DLD1 (cell line): Measurements from ENCODE around the gene ATXN3L.

Source experiments
- in situ Hi-C: cut with HindIII; loops from 2 replicates; pipeline ENCODE4 v1.10.0; 2017; ENCODE audit warnings: low sequenced_read_pairs

The ATXN3L gene

DNA sequence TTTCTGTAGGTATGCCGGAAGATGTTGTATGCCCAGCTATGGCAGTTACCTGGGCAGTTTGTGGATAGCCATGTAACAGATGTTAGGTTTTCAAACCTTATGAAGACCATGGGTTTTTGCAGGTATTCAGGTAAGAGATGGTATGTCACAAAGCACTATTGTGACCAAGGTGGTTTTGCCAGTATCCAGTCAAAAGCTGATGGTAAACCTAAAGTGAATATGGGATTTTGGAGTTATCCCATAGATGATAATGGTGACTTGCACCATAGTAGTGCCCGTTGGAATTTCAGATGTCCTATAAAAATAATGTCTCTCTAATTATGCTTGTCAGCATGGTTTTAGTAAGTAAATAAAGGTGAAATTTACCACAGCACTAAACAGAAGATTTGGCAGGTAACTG lies at the start of gene ATXN3L:
TSS of gene ATXN3L (minus strand) at position 101 of the 400 bp plus-strand sequence. CDS start 119 bp downstream, outside the sequence.
- in situ Hi-C loops, result no loop called here

DNA sequence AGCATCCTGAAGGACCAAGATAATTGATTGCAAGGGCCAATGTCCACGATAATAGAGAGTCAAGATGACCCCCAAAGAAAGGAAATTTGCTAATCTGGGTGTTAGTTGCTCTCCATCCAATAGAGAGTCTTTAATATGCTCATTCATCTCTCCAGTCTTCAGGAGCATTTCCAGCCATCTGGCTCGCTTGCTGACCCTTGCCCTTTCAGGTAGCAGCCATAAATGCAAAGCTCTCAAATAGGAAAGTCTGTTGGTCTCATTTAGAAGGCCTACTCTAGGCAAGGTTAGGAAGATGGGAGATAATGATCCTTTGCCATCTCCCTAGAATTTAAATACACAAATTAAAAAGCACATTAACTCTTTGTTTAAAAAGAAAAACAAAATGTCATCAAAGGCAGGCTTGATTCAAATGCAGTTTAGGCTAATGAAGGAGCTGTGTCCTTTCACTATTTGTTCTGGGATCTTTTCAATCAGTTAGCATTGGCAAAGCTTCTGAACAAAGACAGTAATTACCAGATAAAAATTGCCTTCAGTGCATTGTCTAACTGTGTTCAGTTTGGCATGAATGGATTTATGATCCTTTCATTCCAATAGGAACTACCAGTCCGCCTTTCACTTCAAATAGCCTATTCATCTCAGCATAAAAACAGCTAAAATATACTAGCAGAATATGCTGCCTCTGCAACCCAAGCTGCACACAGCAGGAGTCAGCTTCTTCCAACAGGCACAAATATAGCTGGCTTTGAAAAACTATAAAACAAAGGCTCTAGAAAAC lies 49.6 kb upstream of the ATXN3L start:
- in situ Hi-C loops, result no loop called here

DNA sequence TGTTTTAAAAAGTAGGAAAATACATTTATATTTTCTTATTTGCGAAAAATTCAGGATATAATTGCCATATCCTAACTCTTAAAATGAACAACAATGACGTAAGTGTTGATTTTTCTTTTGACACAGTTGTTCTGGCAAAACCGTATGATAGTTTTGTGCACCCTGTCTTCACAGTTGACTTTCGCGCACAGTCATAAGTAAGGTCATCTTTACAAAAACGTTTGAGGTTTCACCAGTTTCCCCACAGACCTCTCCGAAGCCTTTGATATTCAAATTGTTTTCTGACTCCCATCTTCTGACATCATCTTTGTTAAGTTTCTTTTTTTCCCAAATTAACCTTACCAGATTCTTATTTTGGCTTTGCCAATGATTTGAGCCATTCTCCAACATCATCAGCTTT lies 48.1 kb upstream of the ATXN3L start:
- in situ Hi-C loops, result no loop called here

DNA sequence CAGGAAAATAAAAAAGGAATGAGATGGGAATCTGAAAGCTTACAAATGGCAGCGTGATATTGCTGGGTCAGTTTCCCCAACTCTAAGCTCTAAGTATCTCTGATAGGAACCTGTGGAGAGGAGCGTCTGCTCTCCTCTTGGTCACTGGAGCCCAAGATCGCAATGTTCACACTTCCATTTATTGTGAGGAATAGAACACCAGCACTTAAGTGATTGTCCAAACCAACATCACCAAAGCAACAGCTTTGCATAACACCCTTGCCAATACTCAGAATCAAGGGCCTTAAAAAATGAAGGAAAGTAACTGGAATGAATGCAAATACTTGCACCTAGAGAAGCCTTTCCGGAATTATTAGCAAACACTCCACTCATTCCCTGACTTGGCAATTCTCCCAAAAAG lies 46.8 kb upstream of the ATXN3L start:
- in situ Hi-C loops, result no loop called here

DNA sequence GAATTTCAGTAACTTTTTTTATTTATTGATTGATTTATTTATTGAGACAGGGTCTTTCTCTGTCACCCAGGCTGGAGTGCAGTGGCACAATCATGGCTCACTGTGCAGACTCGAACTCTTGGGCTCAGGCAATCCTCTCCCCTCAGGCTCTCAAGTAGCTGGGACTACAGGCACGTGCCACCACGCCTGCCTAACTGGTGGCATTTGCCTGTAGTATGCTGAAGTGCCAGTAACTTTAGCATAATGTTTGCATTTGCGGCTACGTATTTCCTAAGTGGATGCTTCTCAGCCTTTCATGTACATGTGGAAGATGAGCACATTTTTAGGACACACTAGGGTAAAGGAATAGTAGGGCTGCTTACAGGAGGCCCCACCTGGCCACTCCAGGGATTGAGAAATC lies 45.3 kb upstream of the ATXN3L start:
- in situ Hi-C loops, result no loop called here

DNA sequence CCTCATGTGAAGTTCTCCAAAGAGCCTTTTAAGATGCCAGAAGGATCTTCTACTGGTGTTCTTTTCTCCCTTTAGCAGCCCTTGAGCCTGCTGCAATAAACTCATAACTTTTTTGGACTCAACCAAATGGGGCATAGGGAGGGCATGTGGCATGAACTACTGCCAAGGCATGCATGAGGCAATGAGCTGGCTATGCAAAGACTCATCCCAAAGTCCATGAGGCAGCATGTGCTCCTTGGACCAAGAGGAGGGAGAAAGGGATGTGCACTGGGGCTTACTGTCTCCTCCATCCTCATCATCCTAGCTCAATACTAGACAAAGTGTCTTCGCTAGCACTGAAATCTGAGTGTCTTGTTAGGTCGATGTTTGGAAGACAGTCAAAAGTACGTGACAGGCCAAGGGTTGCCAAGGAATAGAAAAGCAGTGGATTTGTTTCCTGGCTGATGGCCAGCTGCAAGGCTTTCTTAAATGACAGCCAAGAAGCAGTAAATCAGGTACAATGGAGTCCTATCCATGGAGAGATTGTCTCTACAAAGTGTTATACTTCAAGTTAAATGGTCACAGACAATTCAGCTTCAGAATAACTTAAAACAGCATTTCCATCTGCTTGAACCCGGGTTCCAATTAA lies 44.5 kb upstream of the ATXN3L start:
- in situ Hi-C loops, result no loop called here

DNA sequence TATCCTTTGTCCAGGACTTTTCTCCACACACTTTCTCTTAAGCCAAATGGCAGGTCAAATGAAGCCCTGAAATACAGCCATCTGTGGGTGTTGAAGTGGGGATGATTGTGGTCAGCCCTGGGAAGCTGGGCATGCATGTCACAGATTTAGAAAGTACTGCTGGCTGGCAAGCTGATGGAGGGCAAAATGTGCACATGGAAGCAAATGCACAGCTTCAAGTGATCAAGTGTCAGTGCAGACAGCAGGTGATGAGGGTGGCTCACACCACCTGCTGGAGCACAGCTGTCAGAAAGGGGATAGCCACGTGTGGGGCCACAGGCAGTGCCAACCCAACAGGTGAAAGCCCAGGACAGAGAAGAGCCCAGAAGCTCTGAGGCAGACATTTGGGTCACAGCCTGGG lies 40.3 kb upstream of the ATXN3L start:
- in situ Hi-C loops, result no loop called here

DNA sequence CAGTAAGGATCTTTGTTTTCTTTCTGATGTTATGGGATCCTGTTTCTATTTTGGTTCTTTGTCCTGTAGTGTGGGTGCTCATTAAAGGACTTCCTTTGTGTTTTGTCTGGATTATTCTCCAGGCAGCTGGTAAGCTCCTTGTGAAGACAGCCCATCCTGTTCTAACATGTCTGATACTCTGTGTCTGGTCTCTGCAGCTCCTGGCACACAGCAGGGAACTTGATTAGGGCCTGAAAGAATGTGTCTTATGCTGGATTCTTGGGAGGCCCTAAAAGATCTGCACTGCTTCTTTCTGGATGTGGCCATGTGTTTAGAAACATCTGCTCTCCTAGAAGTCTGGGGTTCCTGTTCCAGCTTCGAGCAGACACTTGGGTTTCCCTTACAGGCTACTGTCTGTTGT lies 38.1 kb upstream of the ATXN3L start:
- in situ Hi-C loops, result no loop called here

DNA sequence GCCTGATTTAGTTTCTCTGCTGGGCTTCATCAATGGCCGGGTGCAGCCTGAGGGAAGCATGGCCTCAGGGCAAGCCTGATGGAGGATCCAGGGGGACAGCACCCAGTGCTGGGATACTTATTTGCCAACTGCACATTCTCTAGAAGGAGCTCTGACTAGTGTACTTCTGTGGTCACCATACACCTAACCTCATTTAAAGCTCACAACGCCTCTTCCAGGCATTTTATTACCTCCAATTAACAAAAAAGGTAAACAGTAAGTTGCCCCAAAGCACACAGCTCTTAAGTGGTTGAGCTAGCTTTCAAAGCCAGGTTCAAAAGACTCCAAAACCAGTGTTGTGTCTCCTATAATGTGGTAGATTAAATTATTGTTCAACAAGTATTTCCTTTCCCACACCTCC lies 26.8 kb upstream of the ATXN3L start:
- in situ Hi-C loops, result no loop called here

DNA sequence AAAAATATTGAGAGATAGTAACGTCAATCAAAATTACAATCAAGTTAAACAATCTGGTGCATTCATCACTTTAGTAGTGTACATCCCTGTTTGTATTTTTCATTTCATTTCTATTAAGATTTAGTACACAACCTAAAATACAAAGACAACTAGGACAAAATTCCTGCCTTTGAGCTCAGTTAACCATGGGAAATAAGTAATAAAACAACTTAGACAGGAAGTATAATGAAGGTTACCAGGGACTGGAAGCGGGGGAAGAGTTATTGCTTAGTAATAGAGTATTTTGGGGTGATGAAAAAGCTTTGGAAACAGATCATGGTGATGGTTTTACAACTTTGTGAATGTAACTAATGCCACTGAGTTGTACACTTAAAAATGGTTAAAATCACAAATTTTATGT lies 25.6 kb upstream of the ATXN3L start:
- in situ Hi-C loops, result no loop called here

DNA sequence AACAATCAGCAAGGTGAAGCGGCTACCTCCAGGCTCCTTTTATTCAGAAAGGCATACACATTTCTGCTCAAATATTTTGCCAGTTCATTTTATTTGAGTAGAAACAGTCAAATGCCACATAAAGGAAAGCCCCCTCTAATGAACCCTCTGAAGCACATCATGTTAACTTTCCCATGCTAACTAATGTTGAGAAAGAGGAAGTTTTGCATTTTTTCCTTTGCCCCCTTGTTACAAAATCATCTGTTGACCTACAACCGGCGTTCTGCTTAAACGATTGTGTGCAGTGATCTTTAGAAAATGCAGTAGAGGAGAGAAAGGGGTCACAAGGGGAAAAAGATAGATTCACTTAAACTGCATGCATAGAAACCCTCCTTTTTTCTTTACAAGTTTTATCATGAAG lies 25.2 kb upstream of the ATXN3L start:
- in situ Hi-C loops, result no loop called here

DNA sequence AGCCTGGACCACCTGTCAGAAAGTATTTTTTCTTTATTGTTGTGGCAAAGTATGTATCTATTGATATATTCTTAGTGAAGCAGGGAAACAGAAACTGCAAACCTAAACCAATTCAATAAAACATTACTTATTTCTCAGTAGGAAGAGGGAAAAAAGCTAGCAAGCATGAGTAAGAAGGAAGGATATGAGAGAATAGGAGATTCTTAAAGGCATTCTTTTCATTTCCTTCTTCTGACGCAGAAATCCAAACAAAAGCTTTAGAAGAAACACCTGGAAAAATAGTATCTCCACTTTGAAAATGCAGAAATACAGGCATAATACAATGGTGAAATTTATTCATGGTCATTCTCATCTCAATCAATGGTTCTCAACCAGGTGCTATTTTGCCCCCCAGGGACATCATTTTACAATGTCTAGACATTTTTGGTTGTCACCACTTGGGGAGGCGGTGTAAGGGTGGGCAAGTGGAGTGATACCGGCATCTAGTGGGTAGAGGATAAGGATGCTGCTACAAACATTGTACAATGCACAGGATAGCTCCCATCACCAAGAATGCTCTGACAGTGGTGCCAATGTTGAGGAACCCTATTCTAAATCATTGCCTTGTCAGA lies 21.7 kb upstream of the ATXN3L start:
- in situ Hi-C loops, result no loop called here

DNA sequence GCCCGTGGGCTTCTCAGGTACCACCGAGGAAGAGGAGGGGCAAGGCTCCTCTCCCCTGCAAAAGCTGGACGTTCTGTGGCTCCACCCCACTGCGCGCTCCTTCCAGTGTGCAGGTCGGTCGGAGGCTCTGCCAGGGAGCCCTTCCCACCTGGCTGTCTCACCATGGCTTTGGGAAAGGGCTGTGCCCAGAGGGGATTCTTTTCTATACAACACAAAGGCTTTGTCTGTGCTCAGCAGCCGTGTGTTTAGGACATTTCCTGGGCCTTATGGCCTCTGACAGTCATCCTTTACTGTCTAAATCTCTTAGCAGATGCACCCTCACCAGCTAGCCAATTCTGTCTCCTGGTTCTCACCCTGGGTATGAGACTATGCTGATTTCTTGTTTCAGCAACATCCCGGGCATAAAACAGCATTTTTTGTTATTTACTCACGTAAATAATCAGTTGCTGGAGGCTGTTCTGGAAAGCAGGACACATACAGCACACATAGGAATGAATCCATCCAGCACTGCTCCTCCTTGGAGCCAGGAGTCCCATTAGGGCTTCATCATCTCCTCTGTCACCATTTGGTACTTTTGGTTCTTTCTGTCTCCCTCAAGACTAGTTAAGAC lies 20.4 kb upstream of the ATXN3L start:
- in situ Hi-C loops, result no loop called here

DNA sequence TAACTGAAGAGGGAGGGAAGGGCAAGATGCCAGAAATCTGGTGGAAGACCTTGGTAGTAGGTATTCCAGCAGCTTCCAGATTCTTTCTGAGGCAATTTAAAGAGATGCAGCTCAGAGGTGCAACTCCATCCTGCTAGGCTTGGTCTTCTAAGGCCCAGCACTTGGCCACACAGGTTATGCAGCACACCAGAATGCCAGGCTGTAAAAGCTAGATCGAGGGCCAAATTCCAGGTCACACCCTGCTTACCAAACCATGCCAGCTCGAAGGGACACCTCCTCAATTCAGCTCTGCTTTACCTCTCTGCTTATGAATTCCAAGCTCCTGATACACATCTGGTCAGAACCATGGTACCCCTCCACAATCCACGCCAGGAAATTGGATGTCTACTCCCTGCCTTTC lies 19.8 kb upstream of the ATXN3L start:
- in situ Hi-C loops, result no loop called here

DNA sequence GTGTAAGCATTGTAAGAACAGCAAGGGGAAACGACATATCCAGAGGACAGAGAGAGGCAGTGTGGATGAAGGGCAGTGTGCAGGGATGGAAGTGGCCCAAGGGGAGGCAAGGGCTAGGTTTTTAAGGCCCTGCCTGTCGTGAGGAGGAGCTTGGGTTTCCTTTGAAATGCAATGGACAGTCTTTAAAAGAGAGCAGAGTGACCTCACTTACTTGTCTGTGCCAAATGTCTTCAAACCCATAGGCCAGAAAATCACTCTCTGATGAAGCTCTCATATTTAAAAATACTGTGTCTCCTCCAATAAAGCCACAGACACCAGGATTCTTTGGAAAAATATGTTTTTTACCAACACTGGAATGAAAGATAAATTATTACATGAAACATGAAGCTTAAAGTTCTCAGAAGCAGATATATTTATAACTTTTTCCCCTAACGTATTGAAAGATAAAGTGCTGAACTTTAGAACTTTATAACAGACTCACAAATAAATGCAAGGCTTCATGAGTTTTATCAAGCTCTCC lies 19.2 kb upstream of the ATXN3L start:
- in situ Hi-C loops, result no loop called here

DNA sequence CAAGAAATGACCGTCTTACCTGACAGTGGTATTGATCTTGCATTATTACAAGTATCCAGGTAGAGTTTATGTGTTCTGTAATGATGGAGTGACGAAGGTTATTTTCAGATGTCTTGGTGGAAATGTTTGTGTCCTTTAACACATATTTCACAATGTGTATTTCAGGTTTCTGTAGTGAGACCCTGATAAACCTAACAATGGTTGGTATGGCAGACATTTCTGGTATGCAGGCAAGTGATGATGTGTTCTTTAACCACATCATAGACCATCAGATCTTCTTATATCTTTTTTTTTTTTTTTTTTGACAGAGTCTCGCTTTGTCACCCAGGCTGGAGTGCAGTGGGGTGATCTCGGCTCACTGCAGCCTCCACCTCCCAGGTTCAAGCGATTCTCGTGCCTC lies 14.6 kb upstream of the ATXN3L start:
- in situ Hi-C loops, result no loop called here

DNA sequence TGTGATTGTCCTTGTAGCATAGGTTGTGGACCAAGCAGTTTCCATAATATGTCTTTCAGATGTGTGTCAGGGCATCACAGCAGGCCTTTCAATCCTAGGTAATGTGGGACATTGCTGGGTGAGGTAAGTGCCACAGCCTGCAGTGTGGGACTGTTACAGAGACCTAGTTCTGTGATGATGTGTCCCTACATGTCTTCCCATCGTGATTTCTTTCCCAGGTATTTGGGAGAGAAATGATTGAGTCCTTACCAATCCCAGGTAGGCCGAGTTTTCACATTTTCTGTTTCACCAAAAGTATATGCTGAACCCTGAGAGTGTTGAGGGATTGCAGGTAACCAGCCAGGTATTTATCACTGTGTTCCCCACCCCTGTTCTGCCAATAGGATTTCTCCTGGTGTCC lies 10.6 kb upstream of the ATXN3L start:
- in situ Hi-C loops, result no loop called here

DNA sequence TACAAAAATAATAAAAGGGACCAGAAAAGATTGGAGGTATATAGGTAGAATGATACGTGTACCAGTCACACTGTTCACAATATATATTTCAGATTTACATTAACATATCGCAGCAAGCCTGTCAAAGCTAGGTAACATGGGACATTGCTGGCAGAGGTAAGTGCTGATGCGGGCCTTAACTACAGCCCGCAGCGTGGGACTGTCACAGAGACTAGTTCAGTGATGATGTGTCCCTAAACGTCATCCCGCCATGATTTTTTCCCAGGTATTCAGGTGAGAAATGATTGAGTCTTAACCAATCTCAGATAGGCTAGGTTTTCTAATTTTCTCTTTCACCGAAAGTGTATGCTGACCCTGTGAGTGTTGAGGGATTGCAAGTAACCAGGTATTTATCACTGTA lies 7.8 kb upstream of the ATXN3L start:
- in situ Hi-C loops, result no loop called here

DNA sequence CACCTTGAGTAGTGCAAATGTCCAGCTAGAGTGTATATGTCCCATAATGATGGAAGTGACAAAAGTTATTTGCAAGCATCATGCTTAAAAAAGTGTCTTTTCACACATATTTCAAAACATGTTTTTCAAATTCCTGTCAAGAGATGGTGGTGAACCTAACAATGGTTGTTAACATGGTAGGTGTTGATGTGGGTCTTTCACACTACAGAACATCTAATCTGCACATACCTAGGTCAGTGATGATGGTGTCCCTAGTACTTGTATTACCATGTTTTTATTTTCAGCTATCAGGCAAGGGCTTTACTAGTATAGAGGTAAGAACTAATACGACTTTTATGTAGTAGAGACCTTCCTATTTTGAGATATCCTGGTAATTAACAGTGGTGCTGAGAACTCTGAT lies 3.4 kb upstream of the ATXN3L start:
- in situ Hi-C loops, result no loop called here

DNA sequence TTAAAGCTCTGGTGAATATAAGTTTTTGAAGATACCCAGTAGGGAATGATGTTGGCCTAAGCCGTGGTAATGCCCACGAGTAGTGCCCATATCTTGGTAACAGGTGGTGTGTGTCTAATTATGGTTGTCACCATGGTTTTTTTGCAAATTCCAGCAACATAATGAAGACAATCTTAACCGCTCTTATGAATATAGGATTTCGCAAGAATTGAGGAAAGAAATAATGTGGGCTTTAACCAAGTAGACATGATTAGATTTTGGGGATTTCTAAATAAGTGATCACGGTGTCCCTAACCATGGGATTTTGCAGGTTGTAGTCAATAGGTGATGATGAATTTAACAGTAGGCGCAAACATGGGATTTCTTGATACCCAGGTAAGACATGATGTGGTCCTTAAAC lies 2.5 kb downstream of the ATXN3L start:
- in situ Hi-C loops, result no loop called here

DNA sequence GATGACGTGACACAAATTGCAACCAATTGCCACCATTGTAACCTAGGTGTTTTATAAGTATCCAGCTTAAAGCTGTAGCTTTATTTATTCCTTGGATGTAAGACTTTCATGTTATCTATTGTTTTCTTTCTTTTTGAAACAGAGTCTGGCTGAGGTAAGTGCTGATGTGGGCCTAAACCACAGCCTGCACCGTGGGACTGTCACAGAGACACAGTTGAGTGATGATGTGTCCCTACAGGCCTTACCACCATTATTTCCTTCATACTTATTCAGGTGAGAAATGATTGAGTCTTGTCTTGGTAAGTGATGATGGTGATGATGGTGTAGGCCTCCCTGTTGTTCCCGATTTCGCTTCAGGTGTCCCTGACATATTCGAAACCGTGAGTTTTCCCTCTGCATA lies 8.3 kb downstream of the ATXN3L start:
- in situ Hi-C loops, result no loop called here

DNA sequence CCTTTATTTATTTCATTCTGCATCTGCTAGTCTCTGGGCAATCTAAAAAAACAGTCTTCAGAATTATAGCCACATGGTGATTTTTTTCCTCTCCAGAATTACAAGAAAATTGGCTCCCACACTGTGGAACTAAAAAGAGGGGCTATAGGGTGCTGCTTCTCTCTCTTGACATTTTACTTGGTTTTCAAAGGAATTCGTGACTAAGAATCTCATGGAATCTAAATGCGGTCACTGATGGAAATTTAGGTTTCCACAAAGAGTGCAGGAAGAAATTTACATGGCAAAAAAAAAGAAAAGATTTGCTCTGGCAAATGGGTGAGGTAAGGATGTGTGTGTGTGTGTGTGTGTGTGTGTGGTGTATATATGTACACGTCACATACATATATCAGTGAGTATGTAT lies 10.2 kb downstream of the ATXN3L start:
- in situ Hi-C loops, result no loop called here
